Colonic mucosa (tissue), 4 donors: Measurements from ENCODE around the gene SGSH. TPM values are rescaled to one million over a fixed set of nuclear protein-coding genes. Genes with fewer than 3 reads are reported as not detected.
"Not testable (repeated sequence)": the region's sequence is repeated elsewhere in the genome, so short reads cannot be mapped to it uniquely, and the experiment has no call there.

Experiments
- DNase-seq: peaks from one replicate; pipeline ENCODE4 v3.0.0-alpha.2; 2020
- H3K27ac ChIP-seq: fragments of 200-600 bp; one replicate; pipeline ENCODE4 v1.8.0; 2021
- H3K27me3 ChIP-seq: fragments of 200-600 bp; one replicate; pipeline ENCODE4 v1.8.0; 2021
- H3K36me3 ChIP-seq: fragments of 200-600 bp; one replicate; pipeline ENCODE4 v1.8.0; 2021
- H3K4me1 ChIP-seq: fragments of 200-600 bp; one replicate; pipeline ENCODE4 v1.8.0; 2021; ENCODE audit warnings: mild to moderate bottlenecking
- H3K4me3 ChIP-seq: fragments of 200-600 bp; one replicate; pipeline ENCODE4 v1.8.0; 2021
- H3K9ac ChIP-seq, 2 donors: one replicate each; pipeline ENCODE4 v1.7.0; 2013; ENCODE audit warnings: control low read depth in 2 of 2, low read depth in 2 of 2, low read length in 2 of 2
- H3K9me3 ChIP-seq: fragments of 200-600 bp; one replicate; pipeline ENCODE4 v1.8.0; 2021
- intact Hi-C: fragments of 100-400 bp; cut with DNase I; formaldehyde crosslinking; loops from one replicate; pipeline ENCODE4 v1.14.1; 2022
- total RNA-seq, 2 donors: library from RNA; stranded (reverse); fragmentation: NEBNext Ultra II Directional in 1 of 2; extraction: Animal tissue kit (Norgen Biotek cat#: 25700) in 1 of 2; gene quantifications; one replicate each; pipeline ENCODE4 v1.2.1, GENCODE V29; 2021
- TF ChIP-seq, protein P1 (sequence below): fragments of 200-600 bp; IDR thresholded peaks from one replicate; pipeline ENCODE4 v1.8.0; 2022; ENCODE audit warnings: antibody characterized with exemption, mild to moderate bottlenecking
- donor health status: healthy.
- donor health status: DM: no; HTN: no; CAD: no.
- donor health status: DM: no; HTN: no; CAD: no.

SGSH gene
- total RNA-seq, 2 donors from 2014 or later = 40.3 to 43.1 TPM

DNA sequence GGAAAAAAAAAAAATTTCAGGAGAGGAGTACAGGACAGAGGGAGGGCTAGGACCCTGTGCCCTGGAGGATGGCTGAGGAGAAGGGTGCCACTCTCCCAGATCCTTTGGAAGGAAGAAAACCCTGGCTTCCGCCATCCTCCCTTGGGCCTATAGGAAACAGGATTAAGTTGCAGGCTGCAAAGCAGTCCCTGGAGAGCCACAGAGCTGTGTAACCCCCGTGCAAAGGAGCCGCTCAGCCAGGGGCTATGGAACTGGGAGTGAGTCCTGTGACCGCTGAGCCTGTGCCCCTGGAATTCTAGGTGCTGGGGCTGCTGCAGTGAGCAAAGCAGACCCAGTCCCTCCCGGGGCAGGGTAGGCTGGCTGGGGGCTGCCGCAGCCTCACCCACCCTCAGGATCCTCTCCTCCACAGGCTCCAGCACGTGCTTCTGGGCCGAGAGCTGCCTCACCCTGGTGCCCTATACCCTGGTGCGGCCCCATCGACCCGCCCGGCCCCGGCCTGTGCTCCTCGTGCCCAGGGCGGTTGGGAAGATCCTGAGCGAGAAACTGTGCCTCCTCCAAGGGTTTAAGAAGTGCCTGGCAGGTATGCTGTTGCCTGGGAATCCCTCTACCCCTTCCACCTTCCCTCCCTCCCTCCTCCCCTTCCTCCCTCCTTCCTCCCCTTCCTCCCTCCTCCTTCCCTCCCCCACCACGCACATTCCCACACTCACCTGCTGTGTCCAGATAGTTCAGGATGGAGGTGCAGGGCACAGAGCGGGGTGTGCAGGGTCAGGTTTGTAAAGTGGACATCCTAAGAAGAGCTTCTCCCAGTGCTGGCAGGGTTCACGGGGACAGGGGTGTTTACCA, 15.3 kb downstream of the SGSH start:
- intact Hi-C loops = no loop called here
- H3K36me3 ChIP-seq = no peaks in the 10 kb centered on the region
- no peak overlapping the region for H3K9ac ChIP-seq

DNA sequence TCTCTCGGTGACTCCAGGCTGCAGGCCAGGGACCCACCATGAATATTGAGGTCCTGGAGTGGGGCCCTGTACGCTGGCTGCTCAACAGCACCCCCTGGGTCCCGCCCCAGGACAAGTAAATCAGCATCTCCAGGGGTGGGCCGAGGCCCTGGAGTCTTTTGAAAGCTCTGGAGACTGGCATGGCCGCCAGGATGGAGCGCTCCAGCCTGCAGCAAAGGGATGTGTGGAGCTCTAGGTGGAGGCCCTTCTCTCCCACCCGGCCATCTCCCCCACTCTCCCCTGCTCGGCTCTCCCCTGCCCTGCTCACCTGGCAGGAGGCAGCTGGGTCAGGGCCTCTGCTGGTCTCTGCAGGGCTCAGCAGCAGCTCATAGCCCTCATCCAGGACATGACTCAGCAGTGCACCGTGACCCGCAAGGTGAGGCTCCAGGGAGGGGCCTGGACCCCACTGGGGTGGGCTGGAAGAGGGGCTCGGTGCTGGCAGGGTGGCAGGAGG, 16.6 kb downstream of the SGSH start:
- Histone ChIP-seq H3K9me3 (no peaks in the 10 kb centered on the region), H3K36me3 (no peaks in the 10 kb centered on the region), H3K9ac (no peak overlapping the region), H3K27ac (no peak overlapping the region), H3K27me3 (no peaks in the 10 kb centered on the region), H3K4me1 (no peaks in the 10 kb centered on the region), H3K4me3 (no peak overlapping the region)
- intact Hi-C loops = no loop called here
- TF ChIP-seq, protein P1, sequence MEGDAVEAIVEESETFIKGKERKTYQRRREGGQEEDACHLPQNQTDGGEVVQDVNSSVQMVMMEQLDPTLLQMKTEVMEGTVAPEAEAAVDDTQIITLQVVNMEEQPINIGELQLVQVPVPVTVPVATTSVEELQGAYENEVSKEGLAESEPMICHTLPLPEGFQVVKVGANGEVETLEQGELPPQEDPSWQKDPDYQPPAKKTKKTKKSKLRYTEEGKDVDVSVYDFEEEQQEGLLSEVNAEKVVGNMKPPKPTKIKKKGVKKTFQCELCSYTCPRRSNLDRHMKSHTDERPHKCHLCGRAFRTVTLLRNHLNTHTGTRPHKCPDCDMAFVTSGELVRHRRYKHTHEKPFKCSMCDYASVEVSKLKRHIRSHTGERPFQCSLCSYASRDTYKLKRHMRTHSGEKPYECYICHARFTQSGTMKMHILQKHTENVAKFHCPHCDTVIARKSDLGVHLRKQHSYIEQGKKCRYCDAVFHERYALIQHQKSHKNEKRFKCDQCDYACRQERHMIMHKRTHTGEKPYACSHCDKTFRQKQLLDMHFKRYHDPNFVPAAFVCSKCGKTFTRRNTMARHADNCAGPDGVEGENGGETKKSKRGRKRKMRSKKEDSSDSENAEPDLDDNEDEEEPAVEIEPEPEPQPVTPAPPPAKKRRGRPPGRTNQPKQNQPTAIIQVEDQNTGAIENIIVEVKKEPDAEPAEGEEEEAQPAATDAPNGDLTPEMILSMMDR = no peak
- no peak for DNase-seq

More for the DNA sequence above, 15.3 kb downstream of the SGSH start:
- Histone ChIP-seq H3K27me3 (no peaks in the 10 kb centered on the region), H3K4me1 (no peaks in the 10 kb centered on the region), H3K27ac (no peak overlapping the region), H3K4me3 (no peak overlapping the region), H3K9me3 (no peaks in the 10 kb centered on the region)
- DNase-seq = no peak
- TF ChIP-seq, protein P1 = no peak

DNA sequence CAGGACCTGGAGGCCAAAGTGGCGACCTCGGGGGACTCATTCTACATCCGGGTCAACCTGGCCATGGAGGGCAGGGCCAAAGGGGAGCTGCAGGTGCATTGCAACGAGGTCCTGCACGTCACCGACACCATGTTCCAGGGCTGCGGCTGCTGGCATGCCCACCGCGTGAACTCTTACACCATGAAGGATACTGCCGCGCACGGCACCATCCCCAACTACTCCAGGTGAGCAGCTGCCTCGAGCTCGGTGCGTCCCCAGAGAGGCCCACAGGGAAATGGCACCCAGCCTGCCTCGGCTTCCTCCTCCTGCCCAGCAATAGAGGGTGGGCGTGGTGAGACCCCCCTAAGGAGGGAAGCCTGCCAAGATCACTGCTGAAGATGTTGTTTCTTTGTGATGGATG, 17.9 kb downstream of the SGSH start:
- Histone ChIP-seq H3K4me3 (no peak overlapping the region), H3K9ac (no peak overlapping the region), H3K9me3 (no peaks in the 10 kb centered on the region), H3K36me3 (no peaks in the 10 kb centered on the region), H3K27me3 (no peaks in the 10 kb centered on the region), H3K4me1 (no peaks in the 10 kb centered on the region), H3K27ac (no peak overlapping the region)
- intact Hi-C loops = no loop called here
- TF ChIP-seq, protein P1 = no peak
- DNase-seq = no peak

DNA sequence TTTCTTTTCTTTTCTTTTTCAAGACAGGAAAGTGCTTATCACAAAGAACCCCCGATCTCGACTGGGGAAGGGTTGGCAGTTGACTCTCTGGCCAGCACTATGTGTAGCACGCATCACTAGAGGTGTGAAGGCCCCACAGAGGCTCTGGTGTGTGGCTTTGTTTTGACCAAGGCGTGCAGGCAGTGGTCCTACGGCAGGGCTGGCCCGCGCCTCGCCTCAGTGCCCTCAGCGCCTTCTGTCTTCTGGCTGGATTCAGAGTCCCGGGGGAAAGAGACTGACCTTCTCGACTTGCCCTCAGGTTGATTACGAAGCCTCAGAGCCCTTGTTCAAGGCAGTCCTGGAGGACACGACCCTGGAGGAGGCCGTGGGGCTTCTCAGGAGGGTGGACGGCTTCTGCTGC, 18.7 kb downstream of the SGSH start:
- H3K36me3 ChIP-seq = no peaks in the 10 kb centered on the region

DNA sequence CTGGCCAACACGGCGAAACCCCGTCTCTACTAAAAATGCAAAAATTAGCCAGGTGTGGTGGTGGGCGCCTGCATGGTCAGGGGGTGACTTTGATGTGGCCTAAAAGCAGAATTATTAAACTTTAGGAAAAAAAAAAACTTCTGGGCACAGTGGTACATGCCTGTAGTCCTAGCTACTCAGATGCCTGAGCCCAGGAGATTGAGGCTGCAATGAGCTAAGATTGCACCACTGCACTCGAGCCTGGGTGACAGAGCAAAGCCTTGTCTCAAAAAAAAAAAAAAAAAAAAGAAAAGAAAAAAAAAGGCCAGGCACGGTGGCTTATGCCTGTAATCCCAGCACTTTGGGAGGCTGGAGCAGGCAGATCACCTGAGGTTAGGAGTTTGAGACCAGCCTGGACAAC, 20.8 kb downstream of the SGSH start:
- DNase-seq, H3K9me3 ChIP-seq, H3K4me3 ChIP-seq, H3K9ac ChIP-seq, H3K27ac ChIP-seq, intact Hi-C loops, H3K27me3 ChIP-seq, H3K4me1 ChIP-seq, H3K36me3 ChIP-seq: not testable (repeated sequence)

More for the DNA sequence above, 18.7 kb downstream of the SGSH start:
- no peaks in the 10 kb centered on the region for H3K4me1 ChIP-seq
- H3K27me3 ChIP-seq = no peaks in the 10 kb centered on the region
- TF ChIP-seq, protein P1 = no peak
- no peak overlapping the region for H3K9ac ChIP-seq
- H3K4me3 ChIP-seq = no peak overlapping the region
- DNase-seq = no peak
- intact Hi-C loops = no loop called here
- no peak overlapping the region for H3K27ac ChIP-seq
- no peaks in the 10 kb centered on the region for H3K9me3 ChIP-seq

DNA sequence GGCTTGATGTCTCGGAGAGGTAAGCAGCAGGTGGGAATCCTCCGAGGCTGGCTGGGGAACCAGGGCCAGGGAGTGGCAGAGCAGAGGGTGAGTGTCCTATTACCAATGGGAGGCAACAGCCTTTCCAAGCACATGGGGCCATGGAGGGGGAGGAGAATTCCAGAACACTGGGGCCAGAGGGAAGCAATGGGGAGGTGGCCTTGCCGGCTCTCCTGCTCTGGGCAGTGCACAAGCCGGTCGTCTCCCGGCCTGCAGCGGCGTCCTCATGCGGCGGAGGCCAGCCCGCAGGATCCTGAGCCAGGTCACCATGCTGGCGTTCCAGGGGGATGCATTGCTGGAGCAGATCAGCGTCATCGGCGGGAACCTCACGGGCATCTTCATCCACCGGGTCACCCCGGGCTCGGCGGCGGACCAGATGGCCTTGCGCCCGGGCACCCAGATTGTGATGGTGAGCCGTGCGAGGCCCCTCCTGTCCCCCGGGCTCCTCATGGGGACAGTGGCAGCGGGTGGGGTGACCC, 21.9 kb downstream of the SGSH start:
- TF ChIP-seq, protein P1 = no peak
- intact Hi-C loops = no loop called here
- Histone ChIP-seq H3K9me3 (no peaks in the 10 kb centered on the region), H3K27ac (no peak overlapping the region), H3K27me3 (no peaks in the 10 kb centered on the region), H3K4me1 (no peaks in the 10 kb centered on the region), H3K4me3 (no peak overlapping the region), H3K36me3 (no peaks in the 10 kb centered on the region), H3K9ac (no peak overlapping the region)
- DNase-seq = no peak
